ENCODE measurements around the gene TCEAL9. TPM values are rescaled to one million over a fixed set of nuclear protein-coding genes. Genes with fewer than 3 reads are reported as not detected.

TCEAL9 gene
- total and polyA plus RNA-seq, 4 donors = 7.7 to 22.8 (median 13.3) TPM

DNA sequence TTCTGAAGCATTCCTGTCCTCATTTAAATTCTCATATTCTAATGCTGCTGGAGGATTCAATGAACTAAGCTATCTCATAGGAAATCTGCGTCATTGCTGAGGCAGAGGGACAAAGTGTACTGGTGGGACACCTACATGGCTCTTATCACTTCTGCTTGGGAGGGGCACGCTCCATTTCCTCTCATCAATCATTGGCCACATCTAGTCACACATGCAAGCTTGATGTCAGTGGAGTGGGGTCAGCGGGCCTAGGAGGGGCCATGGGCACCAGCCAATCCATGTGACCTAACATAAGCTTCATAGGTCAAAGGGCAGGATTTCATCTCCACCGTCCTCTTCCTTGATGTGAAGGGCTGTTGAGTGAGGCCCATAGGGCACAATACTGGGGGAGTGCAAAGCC, 41.4 kb downstream of the TCEAL9 start:
- Histone ChIP-seq H3K4me1 (ENCODE audit: control insufficient read depth in 4 of 4, insufficient read depth in 4 of 4, low read length in 3 of 4) (no peaks in the 10 kb centered on the region), H3K9ac (ENCODE audit: low read depth in 1 of 2, low read length in 2 of 2) (no peak overlapping the region), H3K27ac (ENCODE audit: low read depth in 1 of 2, low read length in 2 of 2) (no peak overlapping the region), H3K9me3 (ENCODE audit: control insufficient read depth in 4 of 4, low read length in 3 of 4) (peaks cover 0 to 3% (median under 1%) of the 10 kb centered on the region in 4 donors), H3K27me3 (ENCODE audit: control insufficient read depth in 4 of 4, insufficient read depth in 4 of 4, low read length in 3 of 4) (peaks cover 0 to 5% (median 0%) of the 10 kb centered on the region in 4 donors), H3K4me3 (ENCODE audit: low read depth in 1 of 3, low read length in 3 of 3) (no peak overlapping the region), H3K36me3 (ENCODE audit: control insufficient read depth in 4 of 4, insufficient read depth in 3 of 4, low read depth in 1 of 4, low read length in 3 of 4) (no peaks in the 10 kb centered on the region)
- WGBS = 74% methylated on average over 4 of the region's 4 CpGs
- TF ChIP-seq, protein P1, sequence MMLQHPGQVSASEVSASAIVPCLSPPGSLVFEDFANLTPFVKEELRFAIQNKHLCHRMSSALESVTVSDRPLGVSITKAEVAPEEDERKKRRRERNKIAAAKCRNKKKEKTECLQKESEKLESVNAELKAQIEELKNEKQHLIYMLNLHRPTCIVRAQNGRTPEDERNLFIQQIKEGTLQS (IDR thresholded peaks at IDR 0.05) = no peak
- TF ChIP-seq MAX (IDR thresholded peaks at IDR 0.05) = no peak
- DNase-seq (ENCODE audit: low spot score) = no peak

GRCh38 chrX:103398421-103398864, 42.1 kb downstream of the TCEAL9 start:
- H3K36me3 ChIP-seq (ENCODE audit: control insufficient read depth in 4 of 4, insufficient read depth in 3 of 4, low read depth in 1 of 4, low read length in 3 of 4) = no peaks in the 10 kb centered on the region
- H3K4me3 ChIP-seq (ENCODE audit: low read depth in 1 of 3, low read length in 3 of 3) = no peak overlapping the region
- no peak overlapping the region for H3K27ac ChIP-seq (ENCODE audit: low read depth in 1 of 2, low read length in 2 of 2)

More at GRCh38 chrX:103398421-103398864, 42.1 kb downstream of the TCEAL9 start:
- peaks cover 0 to 5% (median 0%) of the 10 kb centered on the region in 4 donors for H3K27me3 ChIP-seq (ENCODE audit: control insufficient read depth in 4 of 4, insufficient read depth in 4 of 4, low read length in 3 of 4)
- no peak overlapping the region for H3K9ac ChIP-seq (ENCODE audit: low read depth in 1 of 2, low read length in 2 of 2)
- DNase-seq (ENCODE audit: low spot score) = no peak
- TF ChIP-seq MAX (IDR thresholded peaks at IDR 0.05) = no peak
- no peak for TF ChIP-seq JUND (IDR thresholded peaks at IDR 0.05)
- no peak for TF ChIP-seq TAF1 (conservative IDR thresholded peaks at IDR 0.05)
- TF ChIP-seq, protein P2, sequence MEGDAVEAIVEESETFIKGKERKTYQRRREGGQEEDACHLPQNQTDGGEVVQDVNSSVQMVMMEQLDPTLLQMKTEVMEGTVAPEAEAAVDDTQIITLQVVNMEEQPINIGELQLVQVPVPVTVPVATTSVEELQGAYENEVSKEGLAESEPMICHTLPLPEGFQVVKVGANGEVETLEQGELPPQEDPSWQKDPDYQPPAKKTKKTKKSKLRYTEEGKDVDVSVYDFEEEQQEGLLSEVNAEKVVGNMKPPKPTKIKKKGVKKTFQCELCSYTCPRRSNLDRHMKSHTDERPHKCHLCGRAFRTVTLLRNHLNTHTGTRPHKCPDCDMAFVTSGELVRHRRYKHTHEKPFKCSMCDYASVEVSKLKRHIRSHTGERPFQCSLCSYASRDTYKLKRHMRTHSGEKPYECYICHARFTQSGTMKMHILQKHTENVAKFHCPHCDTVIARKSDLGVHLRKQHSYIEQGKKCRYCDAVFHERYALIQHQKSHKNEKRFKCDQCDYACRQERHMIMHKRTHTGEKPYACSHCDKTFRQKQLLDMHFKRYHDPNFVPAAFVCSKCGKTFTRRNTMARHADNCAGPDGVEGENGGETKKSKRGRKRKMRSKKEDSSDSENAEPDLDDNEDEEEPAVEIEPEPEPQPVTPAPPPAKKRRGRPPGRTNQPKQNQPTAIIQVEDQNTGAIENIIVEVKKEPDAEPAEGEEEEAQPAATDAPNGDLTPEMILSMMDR (IDR thresholded peaks at IDR 0.05; ENCODE audit: low read depth, low read length, missing input control) = no peak
- no peak for TF ChIP-seq SP1 (IDR thresholded peaks at IDR 0.05)
- TF ChIP-seq, protein P3, sequence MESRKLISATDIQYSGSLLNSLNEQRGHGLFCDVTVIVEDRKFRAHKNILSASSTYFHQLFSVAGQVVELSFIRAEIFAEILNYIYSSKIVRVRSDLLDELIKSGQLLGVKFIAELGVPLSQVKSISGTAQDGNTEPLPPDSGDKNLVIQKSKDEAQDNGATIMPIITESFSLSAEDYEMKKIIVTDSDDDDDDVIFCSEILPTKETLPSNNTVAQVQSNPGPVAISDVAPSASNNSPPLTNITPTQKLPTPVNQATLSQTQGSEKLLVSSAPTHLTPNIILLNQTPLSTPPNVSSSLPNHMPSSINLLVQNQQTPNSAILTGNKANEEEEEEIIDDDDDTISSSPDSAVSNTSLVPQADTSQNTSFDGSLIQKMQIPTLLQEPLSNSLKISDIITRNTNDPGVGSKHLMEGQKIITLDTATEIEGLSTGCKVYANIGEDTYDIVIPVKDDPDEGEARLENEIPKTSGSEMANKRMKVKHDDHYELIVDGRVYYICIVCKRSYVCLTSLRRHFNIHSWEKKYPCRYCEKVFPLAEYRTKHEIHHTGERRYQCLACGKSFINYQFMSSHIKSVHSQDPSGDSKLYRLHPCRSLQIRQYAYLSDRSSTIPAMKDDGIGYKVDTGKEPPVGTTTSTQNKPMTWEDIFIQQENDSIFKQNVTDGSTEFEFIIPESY (IDR thresholded peaks at IDR 0.05) = no peak
- TF ChIP-seq EGR1 (IDR thresholded peaks at IDR 0.05; ENCODE audit: low read depth in 2 of 2) = no peak
- TF ChIP-seq, protein P1 (IDR thresholded peaks at IDR 0.05) = no peak
- no peak for TF ChIP-seq FOXA2 (IDR thresholded peaks at IDR 0.05)
- no peak for TF ChIP-seq NR2F2 (IDR thresholded peaks at IDR 0.05)
- no peak for TF ChIP-seq FOXA1 (IDR thresholded peaks at IDR 0.05)
- TF ChIP-seq RXRA (IDR thresholded peaks at IDR 0.05) = no peak
- no peak for TF ChIP-seq HNF4A (conservative IDR thresholded peaks at IDR 0.05)
- no peak for TF ChIP-seq GABPA (IDR thresholded peaks at IDR 0.05 in 1 of 2, conservative IDR thresholded peaks at IDR 0.05 in 1 of 2)
- no peak for TF ChIP-seq HNF4G (IDR thresholded peaks at IDR 0.05)
- TF ChIP-seq, protein P4, sequence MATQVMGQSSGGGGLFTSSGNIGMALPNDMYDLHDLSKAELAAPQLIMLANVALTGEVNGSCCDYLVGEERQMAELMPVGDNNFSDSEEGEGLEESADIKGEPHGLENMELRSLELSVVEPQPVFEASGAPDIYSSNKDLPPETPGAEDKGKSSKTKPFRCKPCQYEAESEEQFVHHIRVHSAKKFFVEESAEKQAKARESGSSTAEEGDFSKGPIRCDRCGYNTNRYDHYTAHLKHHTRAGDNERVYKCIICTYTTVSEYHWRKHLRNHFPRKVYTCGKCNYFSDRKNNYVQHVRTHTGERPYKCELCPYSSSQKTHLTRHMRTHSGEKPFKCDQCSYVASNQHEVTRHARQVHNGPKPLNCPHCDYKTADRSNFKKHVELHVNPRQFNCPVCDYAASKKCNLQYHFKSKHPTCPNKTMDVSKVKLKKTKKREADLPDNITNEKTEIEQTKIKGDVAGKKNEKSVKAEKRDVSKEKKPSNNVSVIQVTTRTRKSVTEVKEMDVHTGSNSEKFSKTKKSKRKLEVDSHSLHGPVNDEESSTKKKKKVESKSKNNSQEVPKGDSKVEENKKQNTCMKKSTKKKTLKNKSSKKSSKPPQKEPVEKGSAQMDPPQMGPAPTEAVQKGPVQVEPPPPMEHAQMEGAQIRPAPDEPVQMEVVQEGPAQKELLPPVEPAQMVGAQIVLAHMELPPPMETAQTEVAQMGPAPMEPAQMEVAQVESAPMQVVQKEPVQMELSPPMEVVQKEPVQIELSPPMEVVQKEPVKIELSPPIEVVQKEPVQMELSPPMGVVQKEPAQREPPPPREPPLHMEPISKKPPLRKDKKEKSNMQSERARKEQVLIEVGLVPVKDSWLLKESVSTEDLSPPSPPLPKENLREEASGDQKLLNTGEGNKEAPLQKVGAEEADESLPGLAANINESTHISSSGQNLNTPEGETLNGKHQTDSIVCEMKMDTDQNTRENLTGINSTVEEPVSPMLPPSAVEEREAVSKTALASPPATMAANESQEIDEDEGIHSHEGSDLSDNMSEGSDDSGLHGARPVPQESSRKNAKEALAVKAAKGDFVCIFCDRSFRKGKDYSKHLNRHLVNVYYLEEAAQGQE (IDR thresholded peaks at IDR 0.05) = no peak
- TF ChIP-seq YY1 (IDR thresholded peaks at IDR 0.05) = no peak
- TF ChIP-seq RAD21 (IDR thresholded peaks at IDR 0.05) = no peak
- no peaks in the 10 kb centered on the region for H3K4me1 ChIP-seq (ENCODE audit: control insufficient read depth in 4 of 4, insufficient read depth in 4 of 4, low read length in 3 of 4)
- peaks cover 0 to 3% (median under 1%) of the 10 kb centered on the region in 4 donors for H3K9me3 ChIP-seq (ENCODE audit: control insufficient read depth in 4 of 4, low read length in 3 of 4)
- WGBS = 26% methylated on average over 1 of the region's 1 CpG

Data from liver (tissue), 9 donors.